ENCODE data around the gene JAZF1.

The JAZF1 gene

DNA sequence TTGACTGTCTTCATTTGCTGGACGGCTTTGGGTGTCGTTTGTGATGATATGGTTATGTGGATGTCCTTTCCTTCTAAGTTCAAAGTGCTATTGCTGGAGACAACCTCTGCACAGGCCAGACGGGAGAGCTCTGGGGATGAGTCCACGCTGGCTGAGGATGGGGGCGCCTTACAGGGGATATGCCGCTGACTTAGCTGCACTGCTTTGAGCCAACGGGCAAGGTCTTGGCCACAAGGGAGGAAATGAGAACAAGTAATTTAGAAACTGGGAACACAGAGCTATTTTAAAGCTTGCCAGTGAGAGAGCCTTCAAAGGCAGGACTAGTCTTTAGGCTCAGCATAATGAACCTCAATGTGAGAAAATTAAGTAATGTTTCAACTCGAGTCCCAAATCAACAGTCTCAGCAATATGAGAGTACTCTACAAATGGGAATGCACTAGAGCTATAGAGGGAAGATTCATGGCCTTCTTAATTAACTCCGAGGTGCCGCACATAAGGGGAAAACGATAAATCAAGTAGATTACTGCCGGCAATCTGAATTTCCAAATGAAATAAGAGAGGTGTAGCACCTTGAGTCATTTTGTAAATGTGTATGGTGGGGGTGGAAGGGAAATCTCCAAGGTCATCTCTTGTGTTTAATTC, 209.3 kb downstream of the JAZF1 start:
- H3K27me3 ChIP-seq (ENCODE audit: low read length): no peaks in the 10 kb centered on the region
- no peaks in the 10 kb centered on the region for H3K36me3 ChIP-seq (ENCODE audit: low read length)
- no peak overlapping the region for H2AFZ ChIP-seq (ENCODE audit: low read depth, low read length, severe bottlenecking)
- H3K4me3 ChIP-seq (ENCODE audit: insufficient read depth, low read length, poor library complexity, severe bottlenecking): no peak overlapping the region
- H3K9ac ChIP-seq (ENCODE audit: low read length): no peak overlapping the region
- H4K20me1 ChIP-seq (ENCODE audit: low read depth, low read length): no peaks in the 10 kb centered on the region; the same call in 1 of the 2 replicates
- H3K27ac ChIP-seq (ENCODE audit: low read depth, low read length): no peak overlapping the region
- no peaks in the 10 kb centered on the region for H3K79me2 ChIP-seq (ENCODE audit: insufficient read depth, low read length)
- no peak overlapping the region for H3K4me2 ChIP-seq (ENCODE audit: low read depth, low read length, poor library complexity, severe bottlenecking)
- TF ChIP-seq EZH2phosphoT487 (conservative IDR thresholded peaks at IDR 0.05; ENCODE audit: low read length): no peak
- TF ChIP-seq, protein P1, sequence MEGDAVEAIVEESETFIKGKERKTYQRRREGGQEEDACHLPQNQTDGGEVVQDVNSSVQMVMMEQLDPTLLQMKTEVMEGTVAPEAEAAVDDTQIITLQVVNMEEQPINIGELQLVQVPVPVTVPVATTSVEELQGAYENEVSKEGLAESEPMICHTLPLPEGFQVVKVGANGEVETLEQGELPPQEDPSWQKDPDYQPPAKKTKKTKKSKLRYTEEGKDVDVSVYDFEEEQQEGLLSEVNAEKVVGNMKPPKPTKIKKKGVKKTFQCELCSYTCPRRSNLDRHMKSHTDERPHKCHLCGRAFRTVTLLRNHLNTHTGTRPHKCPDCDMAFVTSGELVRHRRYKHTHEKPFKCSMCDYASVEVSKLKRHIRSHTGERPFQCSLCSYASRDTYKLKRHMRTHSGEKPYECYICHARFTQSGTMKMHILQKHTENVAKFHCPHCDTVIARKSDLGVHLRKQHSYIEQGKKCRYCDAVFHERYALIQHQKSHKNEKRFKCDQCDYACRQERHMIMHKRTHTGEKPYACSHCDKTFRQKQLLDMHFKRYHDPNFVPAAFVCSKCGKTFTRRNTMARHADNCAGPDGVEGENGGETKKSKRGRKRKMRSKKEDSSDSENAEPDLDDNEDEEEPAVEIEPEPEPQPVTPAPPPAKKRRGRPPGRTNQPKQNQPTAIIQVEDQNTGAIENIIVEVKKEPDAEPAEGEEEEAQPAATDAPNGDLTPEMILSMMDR (IDR thresholded peaks at IDR 0.05; ENCODE audit: insufficient read depth, low read length, poor library complexity, severe bottlenecking): no peak
- H3F3A ChIP-seq (ENCODE audit: insufficient read depth): no peaks in the 10 kb centered on the region
- H3K9me3 ChIP-seq (ENCODE audit: insufficient read depth, low read length): no peaks in the 10 kb centered on the region
- H3K9me2 ChIP-seq (replicated peaks; ENCODE audit: insufficient read depth, low read length): no peaks in the 10 kb centered on the region

DNA sequence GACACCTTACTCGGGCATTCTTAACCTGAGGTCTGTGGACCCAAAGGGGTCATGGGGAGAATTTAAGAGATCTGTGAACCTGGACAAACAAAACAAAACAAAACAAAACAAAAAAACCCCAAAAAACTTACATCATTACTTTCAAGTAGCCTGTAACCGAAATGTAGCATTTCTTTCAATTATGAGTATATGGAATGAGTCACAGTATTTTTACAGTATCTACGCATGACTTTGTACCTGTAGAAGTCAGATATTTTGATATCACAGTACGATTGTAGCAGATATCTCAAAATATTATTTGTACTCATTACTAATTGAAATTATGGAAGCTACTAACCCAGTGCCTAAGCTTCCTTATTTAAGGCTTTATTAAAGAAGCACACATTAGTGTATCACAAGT, 210.2 kb downstream of the JAZF1 start:
- Histone ChIP-seq H3K9ac (ENCODE audit: low read length) (no peak overlapping the region), H3K79me2 (ENCODE audit: insufficient read depth, low read length) (no peaks in the 10 kb centered on the region), H3K9me3 (ENCODE audit: insufficient read depth, low read length) (no peaks in the 10 kb centered on the region), H3F3A (ENCODE audit: insufficient read depth) (no peaks in the 10 kb centered on the region), H3K9me2 (replicated peaks; ENCODE audit: insufficient read depth, low read length) (no peaks in the 10 kb centered on the region), H3K36me3 (ENCODE audit: low read length) (no peaks in the 10 kb centered on the region), H3K4me3 (ENCODE audit: insufficient read depth, low read length, poor library complexity, severe bottlenecking) (no peak overlapping the region), H3K4me2 (ENCODE audit: low read depth, low read length, poor library complexity, severe bottlenecking) (no peak overlapping the region), H3K27me3 (ENCODE audit: low read length) (no peaks in the 10 kb centered on the region), H4K20me1 (ENCODE audit: low read depth, low read length) (no peaks in the 10 kb centered on the region; the same call in 1 of the 2 replicates), H2AFZ (ENCODE audit: low read depth, low read length, severe bottlenecking) (no peak overlapping the region), H3K27ac (ENCODE audit: low read depth, low read length) (no peak overlapping the region)
- TF ChIP-seq, protein P1 (IDR thresholded peaks at IDR 0.05; ENCODE audit: insufficient read depth, low read length, poor library complexity, severe bottlenecking): no peak
- no peak for TF ChIP-seq EZH2phosphoT487 (conservative IDR thresholded peaks at IDR 0.05; ENCODE audit: low read length)

DNA sequence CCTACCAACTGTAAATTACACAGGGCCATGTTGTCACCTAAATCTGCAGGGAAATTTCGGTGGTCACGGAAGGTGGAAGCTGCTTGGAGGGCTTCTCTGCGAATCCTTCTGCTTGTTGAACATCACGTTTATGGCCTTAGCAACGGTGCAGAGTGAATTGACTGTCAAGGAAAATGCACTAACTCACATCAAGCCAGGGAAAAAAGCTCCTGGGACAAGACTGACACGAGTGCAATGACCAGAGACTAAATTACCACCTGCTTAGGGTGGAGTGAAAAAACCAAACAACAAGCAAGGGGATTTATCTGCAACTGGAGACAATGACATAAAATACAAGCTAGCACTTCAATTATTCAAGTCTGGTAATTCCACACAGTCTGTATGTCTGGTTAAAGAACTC, 211.2 kb downstream of the JAZF1 start:
- Histone ChIP-seq H4K20me1 (ENCODE audit: low read depth, low read length) (no peaks in the 10 kb centered on the region; the same call in 1 of the 2 replicates), H3F3A (ENCODE audit: insufficient read depth) (no peaks in the 10 kb centered on the region), H2AFZ (ENCODE audit: low read depth, low read length, severe bottlenecking) (no peak overlapping the region), H3K4me3 (ENCODE audit: insufficient read depth, low read length, poor library complexity, severe bottlenecking) (no peak overlapping the region), H3K36me3 (ENCODE audit: low read length) (no peaks in the 10 kb centered on the region), H3K9me2 (replicated peaks; ENCODE audit: insufficient read depth, low read length) (no peaks in the 10 kb centered on the region), H3K27me3 (ENCODE audit: low read length) (no peaks in the 10 kb centered on the region), H3K27ac (ENCODE audit: low read depth, low read length) (no peak overlapping the region), H3K9me3 (ENCODE audit: insufficient read depth, low read length) (no peaks in the 10 kb centered on the region), H3K4me2 (ENCODE audit: low read depth, low read length, poor library complexity, severe bottlenecking) (no peak overlapping the region), H3K79me2 (ENCODE audit: insufficient read depth, low read length) (no peaks in the 10 kb centered on the region), H3K9ac (ENCODE audit: low read length) (no peak overlapping the region)
- TF ChIP-seq, protein P1 (IDR thresholded peaks at IDR 0.05; ENCODE audit: insufficient read depth, low read length, poor library complexity, severe bottlenecking): no peak
- TF ChIP-seq EZH2phosphoT487 (conservative IDR thresholded peaks at IDR 0.05; ENCODE audit: low read length): no peak

All from SU-DHL-6 (cell line).